ENCODE measurements around the gene CNOT1. TPM values are rescaled to one million over a fixed set of nuclear protein-coding genes. Genes with fewer than 3 reads are reported as not detected.

CNOT1 gene
- total RNA-seq, 1 donor from 2014 or later, result 266 TPM

DNA sequence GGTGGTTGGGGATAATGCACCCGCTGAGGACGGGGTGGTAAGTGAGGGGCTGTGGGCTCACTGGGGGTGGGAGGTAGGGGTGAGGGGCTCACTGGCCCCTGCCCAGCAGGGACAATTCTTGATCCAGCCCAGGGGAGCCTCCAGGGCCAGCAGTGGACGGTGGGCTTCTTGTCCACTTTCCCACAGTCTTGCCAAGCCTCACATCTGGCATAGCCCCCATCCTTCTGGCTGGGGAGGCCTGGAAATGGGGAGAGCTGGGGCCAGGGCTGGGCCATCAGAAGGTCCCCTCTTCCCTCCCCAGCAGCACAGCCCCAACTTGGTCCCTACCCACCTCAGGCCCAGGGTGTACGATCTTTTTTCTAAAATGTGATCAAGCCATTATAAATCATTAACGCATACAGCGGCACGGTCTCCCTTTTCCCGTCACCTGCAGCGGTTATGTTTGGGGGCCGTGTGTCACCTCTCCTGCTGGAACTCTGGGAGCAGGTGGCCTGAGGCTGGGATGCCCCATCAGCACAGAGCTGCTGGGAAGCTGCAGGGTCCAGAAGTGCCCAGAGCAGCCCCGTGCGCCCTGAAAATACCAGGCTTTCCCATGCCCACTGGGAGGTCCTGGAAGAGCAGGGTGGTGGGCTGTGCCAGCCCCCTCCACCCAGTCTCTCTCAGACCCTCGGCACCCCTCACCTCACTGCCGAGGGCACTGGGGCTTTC is 121.5 kb downstream of the CNOT1 start:
- ChIA-PET POLR2A (no interaction called here), CTCF (interaction anchor here (1.2 to 1.6 kb wide), 2 partner anchors 151 to 248 kb away, joined by 3 to 4 read pairs; no protein-coding TSS in a partner anchor)
- intact Hi-C loops (cut with micrococcal nuclease), result no loop called here
- H3K36me3 Mint-ChIP-seq (ENCODE audit: low read depth), result no peaks in the 10 kb centered on the region
- H3K27ac Mint-ChIP-seq, result no peak overlapping the region
- no peak for DNase-seq
- peaks cover 2% of the 10 kb centered on the region for H3K4me1 Mint-ChIP-seq
- H3K4me3 Mint-ChIP-seq, result no peak overlapping the region
- H3K9me3 Mint-ChIP-seq, result no peaks in the 10 kb centered on the region
- ATAC-seq (ENCODE audit: low read depth), result no peak
- peaks cover 2% of the 10 kb centered on the region for H3K27me3 Mint-ChIP-seq
- TF ChIP-seq, protein P1, sequence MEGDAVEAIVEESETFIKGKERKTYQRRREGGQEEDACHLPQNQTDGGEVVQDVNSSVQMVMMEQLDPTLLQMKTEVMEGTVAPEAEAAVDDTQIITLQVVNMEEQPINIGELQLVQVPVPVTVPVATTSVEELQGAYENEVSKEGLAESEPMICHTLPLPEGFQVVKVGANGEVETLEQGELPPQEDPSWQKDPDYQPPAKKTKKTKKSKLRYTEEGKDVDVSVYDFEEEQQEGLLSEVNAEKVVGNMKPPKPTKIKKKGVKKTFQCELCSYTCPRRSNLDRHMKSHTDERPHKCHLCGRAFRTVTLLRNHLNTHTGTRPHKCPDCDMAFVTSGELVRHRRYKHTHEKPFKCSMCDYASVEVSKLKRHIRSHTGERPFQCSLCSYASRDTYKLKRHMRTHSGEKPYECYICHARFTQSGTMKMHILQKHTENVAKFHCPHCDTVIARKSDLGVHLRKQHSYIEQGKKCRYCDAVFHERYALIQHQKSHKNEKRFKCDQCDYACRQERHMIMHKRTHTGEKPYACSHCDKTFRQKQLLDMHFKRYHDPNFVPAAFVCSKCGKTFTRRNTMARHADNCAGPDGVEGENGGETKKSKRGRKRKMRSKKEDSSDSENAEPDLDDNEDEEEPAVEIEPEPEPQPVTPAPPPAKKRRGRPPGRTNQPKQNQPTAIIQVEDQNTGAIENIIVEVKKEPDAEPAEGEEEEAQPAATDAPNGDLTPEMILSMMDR (IDR thresholded peaks at IDR 0.05), result no peak

DNA sequence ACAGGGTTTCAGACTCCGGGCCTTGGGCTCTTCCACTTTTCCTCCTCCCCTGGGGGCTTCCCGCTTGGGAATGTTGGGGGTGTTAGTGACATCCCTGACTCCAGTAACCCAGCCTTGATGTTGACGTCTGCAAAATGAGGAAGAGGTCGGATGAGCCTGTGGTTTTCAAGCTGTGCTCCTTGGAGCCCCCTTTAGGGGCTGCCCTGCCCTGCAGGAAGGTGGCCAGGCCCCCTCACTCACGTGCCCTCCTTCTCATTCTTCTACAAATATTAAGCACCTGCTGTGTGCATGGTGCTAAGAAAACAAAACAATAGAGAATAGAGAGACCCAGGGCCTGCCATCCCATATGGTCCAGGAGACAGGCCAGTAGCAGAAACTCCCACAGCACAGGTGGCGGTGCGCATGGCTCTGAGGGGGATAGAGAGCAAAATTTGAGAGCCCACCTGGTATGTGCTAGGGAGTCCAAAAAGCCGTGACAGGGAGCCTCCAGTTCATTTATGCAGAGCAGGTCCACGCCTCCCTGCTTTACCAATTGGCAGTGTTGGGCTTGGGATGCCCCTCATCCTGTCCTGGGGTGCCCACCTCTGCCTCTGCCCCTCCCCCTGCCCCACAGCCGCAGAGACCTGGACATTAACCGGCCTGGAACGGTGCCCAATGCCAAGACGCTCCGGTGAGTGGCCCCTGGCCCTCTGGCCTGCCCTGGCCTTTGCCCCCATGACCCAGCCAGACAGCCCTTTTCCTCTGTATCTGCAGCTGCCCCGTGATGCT is 122.2 kb downstream of the CNOT1 start:
- CTCF ChIA-PET, result no interaction called here
- H3K9me3 Mint-ChIP-seq, result no peaks in the 10 kb centered on the region

DNA sequence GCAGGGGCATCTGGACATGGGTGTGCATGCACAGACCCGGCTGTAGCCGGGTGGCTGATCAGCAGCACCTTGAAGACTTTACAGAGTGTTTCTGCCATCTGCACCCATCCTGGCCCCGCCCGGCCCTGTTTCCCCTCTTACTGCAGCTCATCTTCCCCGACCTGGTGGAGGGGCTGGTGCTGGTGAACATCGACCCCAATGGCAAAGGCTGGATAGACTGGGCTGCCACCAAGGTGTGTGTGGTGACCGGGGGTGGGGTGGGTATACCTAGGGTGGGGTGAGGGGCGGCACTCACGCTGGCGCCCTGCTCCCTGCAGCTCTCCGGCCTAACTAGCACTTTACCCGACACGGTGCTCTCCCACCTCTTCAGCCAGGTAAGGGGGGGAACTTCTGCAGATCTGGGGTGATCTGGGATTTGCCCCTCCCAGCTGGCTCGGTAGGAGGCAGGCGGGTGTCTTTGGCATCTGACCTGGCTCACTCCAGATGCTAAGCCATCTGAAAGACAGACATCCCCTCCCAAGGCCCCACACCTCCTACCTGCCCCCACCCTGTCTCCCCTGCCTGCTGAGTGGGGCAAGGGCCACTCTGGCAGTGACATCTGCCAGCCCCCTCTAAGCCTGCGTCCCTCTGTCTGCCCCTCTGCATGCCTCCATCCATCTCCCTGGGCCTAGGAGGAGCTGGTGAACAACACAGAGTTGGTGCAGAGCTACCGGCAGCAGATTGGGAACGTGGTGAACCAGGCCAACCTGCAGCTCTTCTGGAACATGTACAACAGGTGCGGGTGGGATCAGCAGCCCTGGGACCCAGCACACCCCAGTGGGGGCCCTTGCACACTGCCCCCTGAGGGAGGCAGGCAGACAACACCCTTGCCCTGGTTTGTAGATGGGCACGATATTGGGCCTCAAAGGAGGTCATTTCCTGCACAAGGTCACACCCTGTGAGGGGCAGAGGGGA is 123.1 kb downstream of the CNOT1 start:
- intact Hi-C loops (cut with micrococcal nuclease), result no loop called here
- no peaks in the 10 kb centered on the region for H3K9me3 Mint-ChIP-seq
- H3K36me3 Mint-ChIP-seq (ENCODE audit: low read depth), result no peaks in the 10 kb centered on the region
- no peak for ATAC-seq (ENCODE audit: low read depth)
- ChIA-PET CTCF (no interaction called here), POLR2A (no interaction called here)
- H3K4me1 Mint-ChIP-seq, result peaks cover 7% of the 10 kb centered on the region
- no peak overlapping the region for H3K27ac Mint-ChIP-seq
- TF ChIP-seq, protein P1 (IDR thresholded peaks at IDR 0.05), result no peak
- H3K4me3 Mint-ChIP-seq, result no peak overlapping the region
- peaks cover 9% of the 10 kb centered on the region for H3K27me3 Mint-ChIP-seq
- no peak for DNase-seq

More for the DNA sequence above, 122.2 kb downstream of the CNOT1 start:
- Mint-ChIP-seq H3K4me1 (peaks cover 2% of the 10 kb centered on the region), H3K36me3 (ENCODE audit: low read depth) (no peaks in the 10 kb centered on the region), H3K4me3 (no peak overlapping the region), H3K27ac (no peak overlapping the region), H3K27me3 (peaks cover 7% of the 10 kb centered on the region)
- ATAC-seq (ENCODE audit: low read depth), result no peak
- intact Hi-C loops (cut with micrococcal nuclease), result no loop called here
- POLR2A ChIA-PET, result no interaction called here
- TF ChIP-seq, protein P1 (IDR thresholded peaks at IDR 0.05), result no peak
- DNase-seq, result no peak

DNA sequence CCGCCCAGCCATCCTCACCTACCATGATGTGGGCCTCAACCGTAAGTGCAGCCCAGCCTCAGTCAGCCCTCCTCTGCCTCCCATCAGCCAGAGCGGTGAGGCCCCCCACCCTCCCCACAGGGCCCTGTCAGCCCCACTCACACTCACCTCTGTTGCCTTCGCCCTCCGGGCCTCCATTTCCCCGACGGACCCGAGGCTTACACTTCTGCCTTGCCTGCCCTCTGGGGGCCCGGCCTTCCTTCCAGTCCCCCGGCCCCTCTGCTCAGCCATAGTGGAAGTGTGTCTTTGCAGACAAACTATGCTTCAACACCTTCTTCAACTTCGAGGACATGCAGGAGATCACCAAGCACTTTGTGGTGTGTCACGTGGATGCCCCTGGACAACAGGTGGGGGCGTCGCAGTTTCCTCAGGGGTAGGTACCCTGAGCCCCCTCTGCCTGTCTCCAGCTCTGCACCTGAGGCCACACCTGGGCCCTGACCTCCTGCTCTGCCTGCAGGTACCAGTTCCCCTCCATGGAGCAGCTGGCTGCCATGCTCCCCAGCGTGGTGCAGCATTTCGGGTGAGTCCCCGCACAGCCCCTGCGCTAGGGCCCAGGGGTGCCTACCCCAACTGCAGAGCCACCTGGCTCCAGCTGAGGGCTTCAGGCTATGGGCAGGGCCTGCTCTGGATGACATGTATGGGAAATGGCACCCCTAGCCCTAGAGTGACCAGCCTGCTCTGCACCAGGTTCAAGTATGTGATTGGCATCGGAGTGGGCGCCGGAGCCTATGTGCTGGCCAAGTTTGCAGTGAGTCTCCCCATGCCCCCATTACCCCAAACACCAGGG is 125.5 kb downstream of the CNOT1 start:
- no peak for DNase-seq

More for the DNA sequence above, 125.5 kb downstream of the CNOT1 start:
- peaks cover 25% of the 10 kb centered on the region for H3K4me1 Mint-ChIP-seq
- POLR2A ChIA-PET, result no interaction called here
- no peaks in the 10 kb centered on the region for H3K9me3 Mint-ChIP-seq
- intact Hi-C loops (cut with micrococcal nuclease), result no loop called here
- H3K27me3 Mint-ChIP-seq, result peaks cover 14% of the 10 kb centered on the region
- no peak overlapping the region for H3K27ac Mint-ChIP-seq
- TF ChIP-seq, protein P1 (IDR thresholded peaks at IDR 0.05), result no peak
- ATAC-seq (ENCODE audit: low read depth), result no peak
- CTCF ChIA-PET, result no interaction called here
- H3K36me3 Mint-ChIP-seq (ENCODE audit: low read depth), result no peaks in the 10 kb centered on the region
- H3K4me3 Mint-ChIP-seq, result no peak overlapping the region
